GM18870 (cell line): ENCODE results near the gene FAM20C.

Experiments
- ATAC-seq: cut with Tn5 transposase; IDR thresholded peaks from one replicate; pipeline ENCODE4 v1.9.1; 2021; ENCODE audit warnings: moderate library complexity; ENCODE audit not compliant: unreplicated experiment

Gene FAM20C

DNA sequence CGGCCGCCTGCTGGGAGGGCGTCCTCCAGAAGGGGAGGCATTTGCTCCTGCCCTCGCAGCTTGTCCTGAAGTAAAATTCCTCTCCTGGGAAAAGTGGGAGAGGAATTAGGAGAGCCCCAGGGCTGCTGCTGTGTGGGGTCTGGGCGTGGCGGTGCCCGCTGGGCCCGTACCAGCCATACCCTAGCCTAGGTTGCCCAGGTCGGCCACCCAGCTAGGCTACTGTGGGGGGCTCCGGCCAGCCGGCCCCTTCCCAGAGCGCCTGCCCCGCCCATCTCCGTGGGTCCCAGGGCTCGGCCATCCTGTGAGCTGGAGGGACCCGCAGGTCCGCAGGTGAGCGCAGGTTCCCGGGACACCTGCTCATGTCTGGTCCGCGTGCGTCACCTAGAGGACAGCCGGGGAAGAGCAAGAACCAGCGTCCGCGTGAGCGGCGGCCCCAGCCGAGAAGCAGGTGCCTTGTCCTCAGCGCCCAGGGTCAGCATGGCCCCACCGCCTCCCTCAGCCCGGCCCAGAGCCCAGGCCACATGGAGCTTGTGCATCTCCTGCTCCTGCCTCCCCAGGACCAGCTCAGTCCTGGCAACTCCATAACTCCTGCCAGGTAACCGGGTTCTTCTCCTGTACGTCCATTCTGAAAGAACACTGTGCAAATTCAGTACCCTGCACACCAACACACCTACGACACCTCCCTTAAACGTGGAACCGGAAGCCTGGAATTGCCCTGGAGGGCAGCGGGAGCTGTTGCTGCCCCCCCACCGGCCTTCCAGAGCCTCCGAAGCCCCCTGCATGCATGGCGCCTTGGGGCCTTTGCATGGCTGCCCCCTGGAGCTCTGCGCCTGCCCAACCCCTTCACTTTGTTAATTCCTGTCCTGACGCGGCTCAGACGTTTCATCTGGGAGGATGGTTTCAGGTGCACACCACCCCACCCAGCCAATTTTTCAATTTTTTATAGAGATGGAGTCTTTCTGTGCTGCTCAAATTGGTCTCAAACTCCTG, 74.8 kb downstream of the FAM20C start:
- no peak for ATAC-seq

DNA sequence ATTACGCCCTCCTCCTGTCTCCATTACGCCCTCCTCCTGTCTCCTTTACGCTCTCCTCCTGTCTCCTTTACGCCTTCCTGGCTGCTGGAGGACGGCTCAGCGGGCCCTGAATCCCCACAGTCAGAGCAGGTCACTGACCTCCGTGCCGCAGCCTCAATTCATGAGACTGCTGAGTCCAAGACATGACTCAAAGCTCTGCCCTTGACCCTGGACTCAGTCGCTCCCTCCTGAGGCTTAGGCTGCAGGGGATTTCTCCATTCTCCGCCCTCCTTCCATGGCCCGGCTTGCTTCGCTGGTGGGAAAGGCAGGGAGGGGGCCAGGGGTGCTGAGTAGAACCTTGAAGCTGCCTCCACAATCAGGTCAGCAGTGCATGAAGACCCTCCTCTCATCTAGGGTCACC, 76.6 kb downstream of the FAM20C start:
- ATAC-seq = no peak

DNA sequence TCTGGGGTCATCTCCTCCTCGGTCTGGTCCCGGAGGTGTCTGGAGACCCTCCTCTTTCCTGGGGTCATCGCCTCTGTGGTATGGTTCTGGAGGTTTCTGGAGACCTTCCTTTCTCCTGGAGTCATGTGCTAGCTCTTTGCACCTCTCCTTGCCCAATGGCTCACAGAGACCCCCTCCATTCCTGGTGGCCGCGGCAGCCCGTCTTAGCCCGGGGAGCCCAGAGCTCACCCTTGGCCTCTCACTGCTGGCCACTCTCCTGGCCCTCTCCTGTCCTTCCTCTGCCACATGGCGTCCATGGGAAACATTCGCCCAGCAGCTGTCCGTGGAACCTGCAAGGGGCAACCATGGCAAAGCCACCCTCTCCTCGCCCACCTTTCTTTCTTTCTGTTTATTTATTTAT, 77.3 kb downstream of the FAM20C start:
- no peak for ATAC-seq

DNA sequence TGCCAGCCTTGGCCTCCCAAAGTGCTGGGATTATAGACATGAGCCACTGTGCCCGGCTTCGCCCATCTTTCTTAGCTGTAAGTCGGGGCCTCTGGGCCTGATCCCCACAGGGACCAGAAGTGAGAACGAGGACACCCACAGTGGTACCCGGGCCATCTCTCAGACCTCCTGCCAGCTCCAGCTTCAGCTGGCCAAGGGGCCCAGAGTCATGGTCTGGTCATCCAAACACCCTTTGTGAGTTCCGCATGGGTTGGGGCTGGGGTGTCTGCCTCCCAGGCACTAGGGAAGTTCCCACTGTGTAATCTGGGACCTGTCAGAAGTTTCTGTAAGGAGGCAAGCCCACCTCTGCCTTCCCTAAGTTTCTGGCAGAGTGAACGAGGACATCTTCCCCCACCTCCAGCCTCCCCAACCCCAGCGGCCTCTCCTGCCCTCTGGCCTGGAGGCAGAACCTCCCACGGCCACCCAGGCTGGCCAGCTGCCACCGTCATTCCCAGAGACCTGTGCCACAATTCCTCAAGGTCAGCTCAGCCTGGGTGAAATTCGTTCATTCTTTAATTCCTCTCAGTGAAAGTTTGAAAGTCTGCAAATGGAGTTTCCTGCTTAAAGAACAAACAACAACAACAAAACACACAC, 78.1 kb downstream of the FAM20C start:
- no peak for ATAC-seq

DNA sequence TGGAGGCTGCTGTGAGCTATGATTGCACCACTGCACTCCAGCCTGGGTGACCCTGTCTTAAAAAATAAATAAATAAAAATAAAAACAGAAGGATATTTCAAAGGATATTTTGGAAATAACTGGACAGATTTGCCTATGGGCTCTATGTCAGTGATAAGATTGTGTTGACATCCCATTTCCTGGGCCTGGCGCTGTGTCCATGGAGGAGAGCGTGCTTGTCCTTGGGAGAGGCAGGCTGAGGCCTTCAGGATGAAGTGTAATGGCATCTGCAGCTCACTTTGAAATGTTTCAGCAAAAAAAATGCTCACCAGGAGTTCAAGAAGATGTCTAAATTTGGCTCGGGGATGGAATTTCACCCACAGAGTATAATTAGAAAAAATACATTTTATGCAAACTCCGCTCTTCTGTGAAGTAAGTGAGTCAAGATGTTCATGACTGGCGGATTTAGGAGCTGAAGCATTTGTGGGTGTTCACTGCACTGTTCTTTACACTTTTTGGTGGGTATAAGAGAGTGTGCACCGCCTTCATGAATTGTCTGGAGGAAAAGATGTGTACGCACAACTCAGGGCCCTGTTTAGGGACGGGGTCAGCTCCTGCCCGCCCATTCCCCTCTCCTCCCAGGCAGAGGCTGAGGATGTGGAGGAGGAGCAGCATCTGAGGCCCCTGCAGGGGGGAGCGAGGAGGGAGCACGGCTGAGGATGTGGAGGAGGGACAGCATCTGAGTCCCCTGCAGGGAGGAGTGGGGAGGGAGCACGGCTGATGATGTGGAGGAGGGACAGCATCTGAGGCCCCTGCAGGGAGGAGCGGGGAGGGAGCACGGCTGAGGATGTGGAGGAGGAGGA, 79.1 kb downstream of the FAM20C start:
- no peak for ATAC-seq

DNA sequence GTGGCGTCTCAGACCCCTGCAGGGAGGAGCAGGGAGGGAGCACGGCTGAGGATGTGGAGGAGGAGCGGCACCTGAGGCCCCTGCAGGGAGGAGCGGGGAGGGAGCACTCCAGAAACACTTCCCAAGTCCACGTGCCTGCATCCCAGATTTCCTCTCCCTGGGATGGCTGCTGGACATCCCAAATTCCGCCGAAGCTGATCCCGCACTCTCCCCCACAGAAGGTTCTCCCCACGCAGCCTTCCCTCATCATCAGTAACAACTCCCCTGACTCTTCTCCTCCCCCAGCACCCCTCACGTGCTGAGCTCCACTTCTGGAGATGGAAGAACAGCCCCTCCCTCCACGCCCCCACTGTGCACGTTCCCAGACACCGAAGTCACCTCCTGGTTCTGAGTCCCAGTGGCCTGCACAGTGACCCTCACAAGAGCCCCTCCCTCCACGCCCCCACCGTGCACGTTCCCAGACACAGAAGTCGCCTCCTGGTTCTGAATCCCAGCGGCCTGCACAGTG, 79.8 kb downstream of the FAM20C start:
- ATAC-seq = no peak

DNA sequence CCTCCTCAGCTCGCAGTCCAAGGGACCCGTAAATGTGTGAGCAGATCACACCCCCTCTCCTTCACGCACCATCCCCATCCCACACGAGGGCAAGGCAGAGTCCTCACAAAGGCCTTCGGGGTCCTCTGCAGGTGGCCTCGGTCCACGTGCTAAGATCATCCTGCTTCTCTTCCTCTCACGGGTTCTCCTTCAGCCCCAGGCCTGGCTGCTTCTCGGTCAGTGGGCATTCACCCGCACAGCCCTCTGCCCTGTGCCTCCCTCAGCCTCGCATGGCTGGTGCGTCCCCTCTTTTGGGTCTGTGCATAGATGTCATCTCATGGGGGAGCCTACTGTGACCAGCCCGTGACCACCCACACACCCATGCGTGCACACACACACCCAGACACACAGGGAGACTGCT, 80.3 kb downstream of the FAM20C start:
- ATAC-seq = no peak

DNA sequence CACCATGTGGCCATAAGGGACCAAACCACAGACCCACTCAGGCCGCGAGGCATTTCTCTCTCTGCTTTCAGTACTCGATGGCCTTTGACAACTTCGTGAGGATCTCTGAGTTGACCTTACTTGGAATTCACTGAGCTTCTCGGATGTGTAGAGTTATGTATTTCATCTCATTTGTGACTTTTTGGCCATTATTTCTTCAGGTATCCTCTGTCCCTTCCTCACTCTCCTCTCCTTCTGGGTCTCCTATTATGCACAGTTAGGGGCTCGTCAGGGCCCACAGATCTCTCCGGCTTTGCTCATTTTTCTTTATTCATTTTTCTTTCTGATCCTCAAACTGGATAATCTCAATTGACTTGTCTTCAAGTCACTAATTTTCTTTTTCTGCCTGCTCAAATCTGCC, 81.0 kb downstream of the FAM20C start:
- ATAC-seq = no peak

DNA sequence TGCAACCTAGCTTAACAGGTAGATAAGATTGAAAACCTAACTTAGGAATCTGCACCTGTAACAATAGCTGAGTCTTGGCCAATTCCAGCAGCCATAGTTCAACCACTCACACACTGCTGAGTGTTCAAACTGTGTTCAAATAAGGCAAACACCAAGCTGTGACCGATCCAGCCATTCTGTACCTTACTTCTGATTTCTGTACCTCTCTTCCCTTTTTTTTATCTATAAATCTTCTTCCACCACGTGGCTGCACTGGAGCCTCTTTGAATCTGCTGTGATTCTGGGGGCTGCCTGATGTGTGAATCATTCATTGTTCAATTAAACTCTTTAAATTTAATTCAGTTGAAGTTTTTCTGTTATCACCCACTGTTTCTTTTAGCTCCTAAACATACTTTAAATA, 81.9 kb downstream of the FAM20C start:
- ATAC-seq = no peak

DNA sequence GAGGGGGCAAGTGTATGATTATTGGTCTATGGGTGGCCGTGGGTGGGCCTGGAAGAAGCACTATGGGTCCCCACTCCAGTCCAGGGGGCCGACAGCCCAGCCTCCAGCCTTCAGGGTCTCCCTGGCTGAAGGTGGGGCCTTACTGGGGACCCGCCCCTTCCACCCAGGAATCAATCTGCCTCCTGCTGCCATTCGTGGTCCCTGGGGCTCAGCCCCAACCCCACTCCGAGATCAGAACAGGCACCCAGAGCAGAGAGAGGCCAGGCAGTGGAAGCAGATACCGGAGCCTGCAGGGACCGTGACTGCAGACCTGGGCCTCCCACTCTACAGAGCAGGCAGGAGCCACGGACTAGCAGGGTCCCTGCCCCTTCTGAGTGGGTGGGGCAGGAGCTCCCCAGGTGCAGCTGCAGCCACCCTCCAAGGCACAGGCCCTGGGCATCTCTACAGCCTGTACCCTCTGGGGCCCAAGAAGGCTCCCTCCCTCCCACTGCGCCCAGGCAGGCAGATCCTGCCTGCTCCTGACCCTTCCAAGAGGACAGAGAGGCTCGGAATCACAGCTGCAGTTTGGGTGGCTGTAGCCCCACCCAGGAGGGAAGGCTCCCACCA, 84.0 kb downstream of the FAM20C start:
- ATAC-seq = no peak

DNA sequence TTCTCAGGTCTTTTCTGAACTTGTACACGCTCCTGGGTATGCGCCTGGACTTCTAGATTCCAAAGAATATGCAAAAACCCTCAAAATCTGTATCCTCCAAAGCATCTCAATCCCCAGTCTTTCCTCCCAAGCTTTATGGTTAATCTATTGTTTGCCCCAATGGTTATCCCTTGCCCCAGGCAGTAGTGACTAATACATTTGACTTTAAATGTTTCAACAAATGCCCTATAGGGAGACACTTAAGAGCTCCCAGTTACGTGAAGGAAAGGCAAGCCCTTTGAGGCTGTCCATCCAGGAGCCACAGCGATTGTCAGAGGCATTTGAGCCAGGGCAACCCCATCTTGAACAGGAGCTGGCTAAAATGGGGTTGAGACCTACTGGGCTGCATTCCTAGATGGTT, 84.9 kb downstream of the FAM20C start:
- no peak for ATAC-seq

DNA sequence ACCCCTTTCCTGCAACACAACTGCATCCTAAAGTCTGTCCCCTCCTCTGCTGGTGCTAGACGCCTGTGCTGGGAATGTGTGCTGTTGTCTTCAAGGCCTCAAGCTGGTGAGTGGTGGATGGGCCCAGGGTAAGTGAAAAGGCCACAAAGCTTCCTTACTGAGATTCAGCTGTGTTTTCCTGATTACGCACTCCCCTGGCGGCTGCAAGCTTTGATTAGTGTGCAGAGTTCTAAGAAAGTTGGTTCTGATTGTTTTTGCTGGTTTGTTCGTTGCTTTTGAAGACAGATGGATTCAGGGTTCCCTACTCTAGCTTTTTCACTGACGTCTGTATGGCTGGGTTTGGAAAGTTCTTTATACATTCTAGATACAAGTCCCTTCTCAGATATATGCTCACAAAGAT, 85.7 kb downstream of the FAM20C start:
- no peak for ATAC-seq

DNA sequence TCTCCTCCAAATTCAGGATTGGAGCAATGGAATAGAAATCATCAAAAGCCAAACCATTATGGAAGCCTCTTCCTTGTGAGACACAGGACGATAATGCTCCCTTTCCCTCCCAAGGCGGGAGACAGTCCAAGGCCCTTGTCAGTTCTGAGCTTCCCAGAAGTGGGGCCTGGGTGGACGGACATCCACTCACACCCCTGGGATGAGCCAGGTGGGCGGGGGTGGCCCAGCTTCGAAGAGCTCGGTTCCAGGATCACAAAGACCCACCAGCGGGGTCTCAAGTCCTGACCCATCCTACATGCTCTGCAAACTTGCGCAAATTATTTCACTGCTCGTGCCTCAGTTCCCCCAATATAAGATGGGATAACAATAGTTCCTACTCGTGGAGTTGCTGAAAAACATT, 87.5 kb downstream of the FAM20C start:
- ATAC-seq = no peak

DNA sequence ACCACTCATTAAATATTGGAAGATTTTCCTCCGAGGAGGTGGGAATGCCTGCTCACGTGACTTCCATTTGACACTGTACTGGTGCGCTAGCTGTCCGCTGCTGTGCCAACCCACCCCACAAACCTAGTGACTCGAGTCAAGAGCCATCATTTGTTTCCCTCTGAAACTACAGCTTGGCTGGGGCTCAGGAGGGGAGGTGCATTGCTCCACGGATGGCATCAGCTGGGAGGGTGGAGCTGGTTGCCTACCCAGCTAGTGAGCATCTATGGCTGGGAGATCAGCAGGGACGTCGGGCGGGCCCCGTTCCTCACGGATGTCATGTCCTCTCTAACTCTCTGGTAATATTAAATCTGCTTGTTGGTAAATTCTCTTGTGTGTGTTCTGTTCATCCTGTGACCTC, 88.1 kb downstream of the FAM20C start:
- no peak for ATAC-seq

DNA sequence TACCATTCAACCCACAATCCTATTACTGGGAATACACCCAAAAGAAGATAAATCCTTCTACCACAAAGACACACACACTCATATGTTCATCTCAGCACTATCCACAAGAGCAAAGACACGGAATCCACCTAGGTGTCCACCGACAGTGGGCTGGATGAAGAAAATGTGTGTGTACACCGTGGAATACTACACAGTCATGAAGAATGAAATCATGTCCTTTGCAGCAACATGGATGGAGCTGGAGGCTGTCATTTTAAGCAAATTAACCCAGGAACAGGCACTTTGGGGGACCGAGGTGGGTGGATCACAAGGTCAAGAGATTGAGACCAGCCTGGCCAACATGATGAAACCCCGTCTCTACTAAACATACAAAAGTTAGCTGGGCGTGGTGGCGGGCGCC, 89.3 kb downstream of the FAM20C start:
- ATAC-seq = no peak

DNA sequence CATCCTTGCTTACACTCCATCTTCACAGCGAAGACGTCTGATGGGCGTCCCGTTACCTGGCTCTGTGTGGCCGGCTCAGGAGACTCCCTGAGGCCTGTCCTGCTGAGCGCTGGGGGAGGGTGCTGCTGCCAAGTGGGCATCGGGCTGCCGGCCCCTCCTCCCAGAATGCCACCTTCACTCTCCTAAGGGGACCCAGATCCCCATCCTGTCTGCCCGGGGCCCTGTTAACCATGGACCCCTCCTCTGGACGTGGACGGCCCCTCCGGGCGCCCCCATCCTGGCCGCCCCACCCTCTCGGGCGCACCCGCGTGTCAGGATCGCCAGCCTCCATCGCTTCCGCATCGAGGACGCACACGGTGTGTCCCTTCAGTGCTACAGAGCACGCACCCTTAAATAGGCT, 90.2 kb downstream of the FAM20C start:
- ATAC-seq = no peak

DNA sequence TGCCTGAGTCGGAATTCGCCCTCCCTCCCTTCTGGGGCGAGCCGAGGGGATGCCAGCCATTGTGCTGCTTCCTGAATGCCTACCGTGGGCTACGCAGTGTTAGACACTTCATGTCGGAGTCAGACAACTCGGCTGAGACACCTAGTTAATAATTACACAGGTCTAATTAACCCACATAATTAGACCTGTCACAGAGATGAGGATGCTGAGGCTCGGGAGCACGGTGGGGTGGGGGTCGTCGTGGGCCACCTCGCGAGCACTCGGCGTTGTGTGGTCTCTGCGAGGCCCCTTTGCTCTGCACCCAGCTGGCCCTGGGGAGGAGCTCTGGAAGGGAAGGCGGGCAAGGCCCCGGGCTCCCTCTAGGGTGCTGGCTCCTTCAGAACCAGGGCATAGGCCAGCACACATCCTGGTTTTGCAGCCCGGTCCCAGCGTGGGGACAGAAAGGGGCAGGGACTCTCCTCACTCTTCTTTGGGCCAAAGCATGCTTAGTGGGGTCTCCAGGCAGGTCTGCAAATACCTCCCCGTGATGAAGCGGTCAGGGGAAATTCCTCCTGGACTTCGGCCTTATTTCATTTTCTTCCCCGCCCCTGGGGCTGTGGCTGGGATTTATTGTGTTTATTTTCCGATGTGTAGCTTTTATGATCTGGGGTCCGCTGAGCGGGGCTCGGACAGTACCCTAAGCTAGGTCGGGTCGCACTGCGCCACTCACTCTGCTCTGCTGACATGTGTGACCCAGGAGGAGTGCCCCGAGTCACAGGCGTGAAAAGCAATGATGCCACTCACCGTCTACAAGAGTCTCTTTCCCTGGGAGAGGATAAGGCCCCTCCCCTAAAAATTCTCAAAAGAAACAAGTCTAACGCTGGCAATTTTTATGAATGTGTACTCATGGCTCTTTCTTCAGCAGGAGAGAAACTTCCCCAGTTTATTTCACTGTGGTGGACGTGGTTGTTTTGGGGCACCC, 92.7 kb downstream of the FAM20C start:
- no peak for ATAC-seq

DNA sequence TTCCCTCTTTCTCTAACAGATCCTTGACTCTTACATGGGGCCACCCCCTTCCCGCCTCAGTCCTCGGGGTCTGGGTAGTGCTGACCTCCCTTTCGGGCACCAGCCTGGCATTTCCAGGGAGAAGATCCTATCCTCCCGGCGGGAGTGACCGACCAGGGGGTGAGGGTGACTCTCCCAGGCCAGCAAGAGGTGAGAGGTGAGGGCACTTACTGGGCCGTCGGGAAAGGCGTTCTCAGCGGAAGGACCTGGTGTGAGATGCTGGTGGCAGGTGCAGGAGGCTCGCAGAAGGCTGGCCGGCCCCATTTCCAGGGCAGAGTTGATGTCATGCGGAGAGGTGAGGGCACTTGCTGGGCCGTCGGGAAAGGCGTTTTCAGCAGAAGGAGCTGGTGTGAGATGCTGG, 93.4 kb downstream of the FAM20C start:
- no peak for ATAC-seq

DNA sequence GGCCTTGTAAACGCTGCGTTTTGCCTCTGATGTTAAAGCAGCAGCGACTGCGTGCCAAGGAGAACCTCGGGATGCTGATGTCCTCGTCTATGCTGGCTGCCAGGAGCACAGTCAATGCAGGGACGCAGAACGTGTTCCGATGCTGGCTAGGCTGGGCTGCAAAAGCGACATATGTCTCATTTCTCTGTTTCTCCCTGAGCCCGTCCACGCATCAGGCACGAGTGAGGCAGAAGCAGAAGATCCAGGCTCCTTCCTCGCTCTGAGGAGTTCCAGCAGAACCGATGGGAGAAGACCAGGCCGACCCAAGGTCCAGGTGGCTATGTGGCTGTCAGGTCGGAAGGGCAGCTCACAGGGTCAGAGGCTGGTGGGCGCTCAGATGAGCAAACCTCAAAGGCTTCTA, 93.9 kb downstream of the FAM20C start:
- no peak for ATAC-seq

DNA sequence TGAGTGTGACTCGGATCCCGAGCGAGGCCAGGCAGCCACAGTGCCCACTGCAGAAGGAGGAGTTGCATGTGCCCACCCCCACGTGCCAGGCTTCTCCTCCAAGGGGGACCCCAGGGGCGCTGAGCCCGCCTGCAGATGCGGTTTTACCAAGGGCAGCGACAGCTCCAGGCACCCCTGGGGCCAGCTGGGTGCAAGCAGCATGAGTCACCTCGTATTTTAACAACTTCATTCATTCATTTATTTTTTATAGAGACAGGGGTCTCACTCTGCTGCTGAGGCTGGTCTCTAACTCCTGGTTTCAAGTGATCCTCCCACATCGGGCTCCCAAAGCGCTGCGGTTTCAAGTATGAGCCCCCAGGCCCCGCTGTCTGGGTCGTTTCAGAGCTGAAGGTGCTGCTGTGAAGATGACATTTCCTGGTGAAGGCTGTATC, 96.3 kb downstream of the FAM20C start:
- ATAC-seq = no peak
